GM19468 (cell line): ENCODE measurements around the gene KLHDC1.
"Not testable (repeated sequence)": the region's sequence is repeated elsewhere in the genome, so short reads cannot be mapped to it uniquely, and the experiment has no call there.

ENCODE experiments used
- ATAC-seq: cut with Tn5 transposase; IDR thresholded peaks from one replicate; pipeline ENCODE4 v1.9.1; 2021; ENCODE audit warnings: mild to moderate bottlenecking, moderate library complexity, moderate number of reproducible peaks; ENCODE audit not compliant: unreplicated experiment; ENCODE audit errors: extremely low read depth

The KLHDC1 gene

DNA sequence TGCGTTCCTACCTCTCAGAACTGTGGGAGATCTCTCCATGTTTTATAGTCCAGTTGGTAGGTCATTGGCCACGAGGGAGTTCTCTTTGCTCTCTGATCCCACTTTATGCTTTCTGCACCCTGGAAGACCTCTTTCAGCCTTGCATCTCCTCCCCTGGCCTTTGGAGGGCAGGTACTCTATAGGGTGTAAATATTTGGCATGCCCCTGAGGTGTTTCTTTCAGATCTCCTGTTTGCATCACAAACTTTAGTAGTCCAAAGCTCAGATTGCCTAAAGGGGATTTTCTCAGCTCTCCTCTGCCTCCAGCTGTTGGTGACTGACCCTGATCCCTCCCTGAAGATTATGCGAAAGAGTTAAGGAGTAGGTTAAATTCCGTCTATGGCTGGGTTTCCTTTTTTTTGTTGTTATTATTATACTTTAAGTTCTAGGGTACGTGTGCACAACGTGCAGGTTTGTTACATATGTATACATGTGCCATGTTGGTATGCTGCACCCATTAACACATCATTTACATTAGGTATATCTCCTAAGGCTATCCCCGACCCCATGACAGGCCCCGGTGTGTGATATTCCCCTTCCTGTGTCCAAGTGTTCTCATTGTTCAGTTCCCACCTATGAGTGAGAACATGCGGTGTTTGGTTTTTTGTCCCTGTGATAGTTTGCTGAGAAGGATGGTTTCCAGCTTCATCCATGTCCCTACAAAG lies 29.0 kb downstream of the KLHDC1 start:
- ATAC-seq: not testable (repeated sequence)

GRCh38 chr14:49727171-49727570 lies 34.3 kb downstream of the KLHDC1 start:
- no peak for ATAC-seq

DNA sequence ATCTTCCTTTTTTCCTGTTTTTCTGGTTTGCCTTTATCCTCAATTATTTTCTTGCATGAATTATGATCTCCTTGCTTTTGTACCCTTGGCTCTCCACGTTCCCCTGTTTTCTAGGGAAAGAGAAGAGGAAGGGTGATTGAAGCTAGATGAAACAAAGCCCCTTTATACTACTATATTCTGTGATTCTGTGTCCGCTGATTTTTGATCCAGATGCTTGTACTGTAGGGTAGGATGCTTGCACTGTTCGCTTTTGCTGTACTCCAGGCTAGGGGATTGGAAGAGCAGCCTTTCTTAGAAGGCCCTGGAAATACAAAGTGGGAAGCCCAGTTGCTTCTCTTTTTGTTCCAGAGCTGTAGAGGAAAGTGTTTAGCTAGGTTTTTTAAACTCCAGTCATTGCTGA lies 40.0 kb downstream of the KLHDC1 start:
- no peak for ATAC-seq

GRCh38 chr14:49733836-49734235 lies 40.9 kb downstream of the KLHDC1 start:
- no peak for ATAC-seq

GRCh38 chr14:49735669-49736068 lies 42.7 kb downstream of the KLHDC1 start:
- ATAC-seq: not testable (repeated sequence)

DNA sequence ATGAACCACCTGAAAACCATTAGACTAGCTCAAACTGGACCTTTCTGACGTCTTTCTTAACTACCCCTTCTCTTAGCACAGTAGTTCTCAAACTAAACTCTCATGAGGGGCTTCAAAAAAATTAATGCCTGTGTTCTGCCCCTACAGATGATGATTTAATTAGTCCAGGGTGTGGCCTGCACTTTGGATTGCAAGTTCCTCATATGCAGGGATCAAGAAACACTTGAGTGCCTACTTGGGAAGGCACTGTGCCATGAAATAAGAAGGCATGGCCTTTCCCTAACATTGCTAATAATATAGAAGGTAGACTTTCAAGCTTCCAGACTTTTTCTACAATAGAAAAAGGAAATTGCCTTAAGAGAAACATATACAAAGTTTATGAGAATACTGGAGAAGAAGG lies 52.3 kb downstream of the KLHDC1 start:
- no peak for ATAC-seq

DNA sequence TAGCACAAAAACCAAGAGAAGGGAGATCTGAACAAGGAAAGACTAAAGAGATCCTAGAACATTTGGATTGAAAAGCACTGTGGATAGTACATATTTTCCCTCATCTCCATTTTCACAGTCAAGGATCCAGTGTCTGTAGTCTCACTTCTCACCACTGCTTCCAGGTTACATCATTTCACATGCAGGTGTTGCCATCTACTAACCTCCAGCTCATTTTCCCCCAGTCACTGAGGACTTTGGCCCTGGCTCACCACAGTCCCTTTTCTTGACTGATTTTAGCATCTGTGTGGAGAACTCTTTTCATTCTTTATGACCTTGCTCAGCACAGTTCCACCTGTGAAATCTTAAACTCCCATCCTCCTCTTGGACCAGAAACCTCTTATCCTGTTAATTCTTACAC lies 53.6 kb downstream of the KLHDC1 start:
- ATAC-seq: not testable (repeated sequence)

DNA sequence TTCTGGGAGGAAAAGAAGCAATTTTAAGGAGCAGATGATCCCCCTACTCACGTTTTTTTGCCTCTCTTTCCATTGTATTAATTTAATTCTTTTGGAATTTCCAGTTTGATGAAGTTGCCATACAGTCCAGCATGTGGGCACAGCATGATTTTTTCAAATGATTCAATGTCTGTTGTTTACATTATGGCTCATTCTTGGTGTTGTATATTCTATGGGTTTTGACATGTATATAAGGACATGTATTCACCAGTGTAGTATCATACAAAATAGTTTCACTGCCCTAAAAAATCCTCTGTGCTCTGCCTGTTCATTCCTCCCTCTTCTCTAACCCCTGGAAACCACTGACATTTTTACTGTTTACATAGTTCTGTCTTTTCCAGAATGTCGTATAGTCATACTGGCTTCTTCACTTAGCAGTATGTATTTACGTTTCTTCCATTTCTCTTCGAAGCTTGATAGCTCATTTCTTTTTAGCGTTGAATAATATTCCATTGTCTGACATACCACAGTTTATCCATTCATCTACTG lies 61.7 kb downstream of the KLHDC1 start:
- no peak for ATAC-seq

DNA sequence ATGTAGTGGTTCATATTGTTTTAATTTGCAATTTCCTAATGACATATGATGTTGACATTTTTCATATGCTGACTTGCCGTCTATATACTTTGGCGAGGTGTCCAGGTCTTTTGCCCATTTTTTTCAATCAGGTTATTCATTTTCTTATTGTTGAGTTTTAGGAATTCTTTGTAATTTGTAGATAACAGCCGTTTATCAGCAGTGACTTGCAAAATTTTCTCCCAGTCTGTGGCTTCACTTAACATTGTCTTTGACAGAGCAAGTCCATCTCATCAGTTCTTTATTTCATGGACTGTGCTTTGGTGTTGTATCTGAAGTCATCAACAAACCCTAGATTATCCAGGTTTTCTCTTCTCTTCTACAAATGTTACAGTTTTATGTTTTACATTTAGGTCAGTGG lies 62.5 kb downstream of the KLHDC1 start:
- ATAC-seq: no peak

GRCh38 chr14:49761839-49762551 lies 69.1 kb downstream of the KLHDC1 start:
- no peak for ATAC-seq

GRCh38 chr14:49766839-49767238 lies 73.9 kb downstream of the KLHDC1 start:
- no peak for ATAC-seq

GRCh38 chr14:49767270-49767570 lies 74.3 kb downstream of the KLHDC1 start:
- no peak for ATAC-seq

DNA sequence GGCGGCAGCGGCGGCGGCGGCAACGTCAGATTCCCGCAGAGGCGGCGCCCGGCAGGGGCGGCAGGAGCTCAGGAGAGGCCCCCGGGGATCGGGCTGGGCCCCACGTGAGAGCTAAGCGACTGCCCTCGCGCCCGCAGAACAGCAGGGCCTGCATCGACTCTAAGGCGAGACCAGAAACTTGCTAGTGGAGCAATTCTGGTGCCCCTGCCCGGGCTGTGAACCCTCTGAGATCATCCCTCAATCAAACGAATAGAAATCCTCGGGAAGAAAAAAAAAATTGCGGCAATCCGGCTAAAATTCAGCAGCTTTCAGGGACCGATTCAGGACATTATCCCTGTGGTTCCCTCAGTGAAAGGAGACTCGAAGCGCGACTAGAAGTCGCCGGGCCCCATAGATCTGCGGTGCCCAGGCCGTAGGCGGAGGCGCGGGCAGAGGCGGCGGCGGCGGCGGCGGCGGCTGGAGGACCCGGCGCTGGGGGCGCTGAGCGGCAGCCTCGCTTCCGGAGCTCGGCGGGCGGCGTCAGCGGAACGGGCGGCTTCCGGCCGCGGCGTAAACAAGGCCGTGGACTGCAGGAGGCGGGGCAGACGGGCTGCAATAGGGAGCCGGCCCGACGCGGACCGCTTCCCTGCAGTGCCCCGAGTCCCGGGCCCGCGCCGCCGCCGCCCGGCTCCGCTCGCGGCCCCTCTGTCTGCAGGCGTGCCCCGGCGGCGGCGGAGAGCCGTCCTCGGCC lies 74.8 kb downstream of the KLHDC1 start, which contains the start of gene KLHDC2:
Gene KLHDC2 (plus strand): TSS at position 583 of the 730 bp plus-strand sequence. CDS start 316 bp downstream, outside the sequence.
- peak; percentile 76 for ATAC-seq

DNA sequence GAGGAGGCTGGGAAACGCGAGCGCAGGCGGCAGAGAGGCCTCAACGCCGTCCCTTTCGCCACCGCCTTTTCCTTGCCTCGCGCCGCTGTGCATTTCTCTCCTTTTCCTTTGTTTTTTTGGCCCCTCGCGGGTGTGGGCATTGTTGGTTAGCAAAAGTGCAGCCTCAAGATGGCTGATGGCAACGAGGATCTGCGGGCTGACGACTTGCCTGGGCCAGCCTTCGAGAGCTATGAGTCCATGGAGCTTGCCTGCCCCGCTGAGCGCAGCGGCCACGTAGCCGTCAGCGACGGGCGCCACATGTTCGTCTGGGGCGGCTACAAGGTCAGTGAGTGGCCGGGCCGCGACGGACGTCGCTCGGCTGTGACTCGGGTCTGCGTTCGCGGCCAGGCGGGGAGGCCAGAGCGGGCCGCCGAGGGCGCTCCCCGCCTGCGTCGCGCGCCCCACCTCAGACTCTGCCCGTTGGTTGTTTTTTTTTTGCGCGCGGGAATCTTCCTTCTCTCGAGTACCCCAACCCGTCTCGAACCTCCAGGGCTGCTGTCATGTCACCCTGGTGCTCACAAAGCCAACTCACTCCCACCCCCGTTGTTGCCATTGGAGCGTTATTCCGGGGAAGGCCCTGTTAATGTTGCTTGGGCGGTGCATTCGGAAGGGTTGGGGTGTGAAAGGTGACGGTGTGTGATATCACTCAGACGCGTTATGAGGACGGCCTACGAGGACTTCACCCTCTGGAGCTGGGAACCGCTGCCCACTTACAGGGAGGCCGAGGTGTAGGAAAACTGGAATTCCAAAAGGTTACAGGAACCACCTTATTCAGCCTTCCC lies 75.6 kb downstream of the KLHDC1 start:
- ATAC-seq: no peak

- ATAC-seq: no peak
Measured at GRCh38 chr14:49769171-49769570, 76.3 kb downstream of the KLHDC1 start.

DNA sequence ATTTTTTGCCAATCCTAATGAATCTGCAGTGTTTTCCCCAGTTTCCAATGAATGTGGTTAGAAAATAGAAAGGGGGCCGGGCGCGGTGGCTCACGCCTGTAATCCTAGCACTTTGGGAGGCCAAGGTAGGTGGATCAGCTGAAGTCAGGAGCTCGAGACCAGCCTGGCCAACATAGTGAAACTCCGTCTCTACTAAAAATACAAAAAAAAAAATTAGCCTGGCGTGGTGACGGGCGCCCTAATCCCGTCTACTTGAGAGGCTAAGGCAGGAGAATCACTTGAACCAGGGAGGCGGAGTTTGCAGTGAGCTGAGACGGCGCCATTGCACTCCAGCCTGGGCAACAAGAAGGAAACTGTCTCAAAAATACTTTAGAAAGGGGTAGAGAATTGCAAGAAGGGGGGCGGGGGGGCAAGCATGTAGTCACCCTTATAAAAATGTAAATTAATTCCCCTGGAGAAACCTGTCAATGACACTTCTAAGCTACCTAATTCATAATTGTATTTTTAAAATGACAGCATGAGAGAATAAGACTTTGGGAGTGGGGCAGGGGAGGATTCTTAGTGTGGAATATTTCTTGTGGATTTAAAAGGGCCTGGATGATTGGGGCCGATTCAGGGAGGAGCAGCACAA lies 76.8 kb downstream of the KLHDC1 start:
- ATAC-seq: no peak

GRCh38 chr14:49770212-49770817 lies 77.4 kb downstream of the KLHDC1 start:
- no peak for ATAC-seq

- not testable (repeated sequence) for ATAC-seq
Measured at GRCh38 chr14:49771691-49772090, 78.8 kb downstream of the KLHDC1 start.

GRCh38 chr14:49774106-49774505 lies 81.2 kb downstream of the KLHDC1 start:
- ATAC-seq: no peak
